SH-SY5Y (cell line): Measurements from ENCODE around the gene SLC34A3.

Experiments used
- GATA2 ChIP-seq: IDR thresholded peaks from 2 replicates; pipeline ENCODE4 v1.6.1; 2011; ENCODE audit warnings: mild to moderate bottlenecking, low read depth, low read length
- GATA3 ChIP-seq: IDR thresholded peaks from 2 replicates; pipeline ENCODE4 v1.6.1; 2011; ENCODE audit warnings: low read depth, mild to moderate bottlenecking, low read length, moderate library complexity

GRCh38 chr9:137262909-137263285, 32.2 kb downstream of the SLC34A3 start:
- TF ChIP-seq GATA2, result no peak
- no peak for TF ChIP-seq GATA3
